Lower leg skin (tissue), 4 donors: ENCODE measurements around the gene NCOR2. TPM values are rescaled to one million over a fixed set of nuclear protein-coding genes. Genes with fewer than 3 reads are reported as not detected.

Experiments used
- DNase-seq, 2 donors: peaks; one replicate each; pipeline ENCODE4 v3.0.0-alpha.2; 2019; ENCODE audit warnings: low spot score in 2 of 2
- H3K4me3 ChIP-seq: fragments of 200-600 bp; sonication (generic); 2 replicates; pipeline ENCODE4 v1.5.1; 2017; ENCODE audit warnings: mild to moderate bottlenecking, low read depth; ENCODE audit not compliant: poor library complexity, severe bottlenecking
- POLR2A ChIP-seq, 2 donors: fragments of 450-650 bp; IDR thresholded peaks; one replicate each; pipeline ENCODE4 v1.6.1; 2016 to 2017; ENCODE audit warnings: antibody characterized with exemption in 2 of 2, mild to moderate bottlenecking in 1 of 2, moderate library complexity in 1 of 2
- WGBS, 2 donors: methylation state at CpG; one replicate each; pipeline ENCODE4 v1.1.5; 2018; 5-methylcytosine and 5-hydroxymethylcytosine counted together
- intact Hi-C: fragments of 100-400 bp; cut with DNase I; formaldehyde crosslinking; loops from one replicate; pipeline ENCODE4 v1.15.0; 2023; ENCODE audit warnings: low total_unique reads
- total RNA-seq, 4 donors: library from RNA; depleted of rRNA; stranded (reverse); fragments of >200 nt; gene quantifications; one replicate each; pipeline ENCODE4 v1.1.0, GENCODE V29; 2016
- TF ChIP-seq, protein P1 (sequence below), 3 donors: fragments of 450-650 bp; IDR thresholded peaks; one replicate each; pipeline ENCODE4 v1.5.1; 2016; ENCODE audit warnings: antibody characterized with exemption in 3 of 3, mild to moderate bottlenecking in 3 of 3, moderate library complexity in 2 of 3

The NCOR2 gene
- total RNA-seq, 4 donors from 2014 or later, result 92.1 to 262 (median 137) TPM

DNA sequence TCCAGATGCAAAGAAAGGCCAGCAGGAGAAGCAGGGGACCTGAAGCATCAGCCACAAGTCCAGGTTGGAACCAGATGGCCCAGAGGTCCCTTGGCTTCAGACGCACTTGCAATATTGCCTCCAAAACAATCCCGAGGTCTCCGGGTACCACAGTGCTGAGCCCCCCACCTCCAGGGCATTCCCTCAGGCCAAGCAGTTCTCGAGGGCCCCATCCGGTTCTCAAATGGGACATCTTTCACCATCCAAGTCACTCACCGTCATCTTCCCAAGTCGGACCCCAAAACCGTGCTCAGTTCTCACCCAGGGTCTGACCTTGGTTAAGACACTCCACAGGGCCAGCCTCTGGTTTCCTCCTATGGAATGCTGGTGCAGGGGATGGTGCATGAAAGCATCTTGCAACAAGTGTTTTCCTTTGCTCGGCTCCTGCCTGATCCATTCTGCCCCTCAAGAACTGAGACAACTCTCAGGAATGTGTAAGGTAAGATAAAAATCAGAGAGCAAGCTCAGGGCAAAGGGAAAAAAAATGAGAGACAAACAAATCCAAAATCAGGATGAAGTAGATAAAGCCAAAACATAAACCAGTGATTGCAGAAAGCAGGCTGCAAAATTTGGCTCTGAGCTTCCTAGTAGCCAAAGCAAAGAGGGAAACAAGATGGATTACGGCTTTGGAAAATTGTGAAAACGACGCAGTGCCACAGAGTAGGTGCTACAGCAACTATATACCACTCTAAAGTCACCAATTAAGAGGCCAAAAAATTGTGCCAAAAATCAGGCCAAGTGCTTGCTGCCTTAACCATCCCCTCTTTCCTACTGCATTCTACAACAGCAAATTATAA, 8.0 kb downstream of the NCOR2 start:
- no peak for DNase-seq
- TF ChIP-seq, protein P1, sequence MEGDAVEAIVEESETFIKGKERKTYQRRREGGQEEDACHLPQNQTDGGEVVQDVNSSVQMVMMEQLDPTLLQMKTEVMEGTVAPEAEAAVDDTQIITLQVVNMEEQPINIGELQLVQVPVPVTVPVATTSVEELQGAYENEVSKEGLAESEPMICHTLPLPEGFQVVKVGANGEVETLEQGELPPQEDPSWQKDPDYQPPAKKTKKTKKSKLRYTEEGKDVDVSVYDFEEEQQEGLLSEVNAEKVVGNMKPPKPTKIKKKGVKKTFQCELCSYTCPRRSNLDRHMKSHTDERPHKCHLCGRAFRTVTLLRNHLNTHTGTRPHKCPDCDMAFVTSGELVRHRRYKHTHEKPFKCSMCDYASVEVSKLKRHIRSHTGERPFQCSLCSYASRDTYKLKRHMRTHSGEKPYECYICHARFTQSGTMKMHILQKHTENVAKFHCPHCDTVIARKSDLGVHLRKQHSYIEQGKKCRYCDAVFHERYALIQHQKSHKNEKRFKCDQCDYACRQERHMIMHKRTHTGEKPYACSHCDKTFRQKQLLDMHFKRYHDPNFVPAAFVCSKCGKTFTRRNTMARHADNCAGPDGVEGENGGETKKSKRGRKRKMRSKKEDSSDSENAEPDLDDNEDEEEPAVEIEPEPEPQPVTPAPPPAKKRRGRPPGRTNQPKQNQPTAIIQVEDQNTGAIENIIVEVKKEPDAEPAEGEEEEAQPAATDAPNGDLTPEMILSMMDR (IDR thresholded peaks at IDR 0.05), result no peak
- TF ChIP-seq POLR2A (IDR thresholded peaks at IDR 0.05), result no peak
- intact Hi-C loops, result loop anchor here (10.0 kb wide), 2 partner anchors 45 to 205 kb away; no protein-coding TSS in a partner anchor
- 85 to 88% methylated on average over 12 of the region's 12 CpGs for WGBS, 2 donors
- no peak overlapping the region for H3K4me3 ChIP-seq

DNA sequence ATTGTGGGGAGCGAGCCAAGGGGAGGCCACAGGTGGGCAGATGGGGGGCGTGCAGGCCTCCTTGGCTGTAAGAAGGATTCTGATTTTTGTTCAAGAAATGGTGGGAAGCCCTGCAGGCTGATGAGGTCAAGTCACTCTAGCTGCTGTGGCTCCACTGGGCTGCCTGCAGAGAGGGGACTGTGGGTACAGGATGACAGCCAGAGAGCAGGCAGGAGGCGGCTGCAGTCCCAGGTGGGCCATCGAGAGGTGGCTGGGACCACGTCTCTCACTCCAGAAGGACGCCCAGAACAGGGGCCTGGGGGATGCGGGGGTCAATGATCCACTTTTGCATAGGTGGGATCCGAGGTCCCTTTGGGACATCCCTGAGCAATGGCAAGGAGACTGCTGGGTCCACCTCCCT, 9.1 kb downstream of the NCOR2 start:
- intact Hi-C loops, result no loop called here
- WGBS, 2 donors, result 84 to 87% methylated on average over 6 to 8 of the region's 8 CpGs

DNA sequence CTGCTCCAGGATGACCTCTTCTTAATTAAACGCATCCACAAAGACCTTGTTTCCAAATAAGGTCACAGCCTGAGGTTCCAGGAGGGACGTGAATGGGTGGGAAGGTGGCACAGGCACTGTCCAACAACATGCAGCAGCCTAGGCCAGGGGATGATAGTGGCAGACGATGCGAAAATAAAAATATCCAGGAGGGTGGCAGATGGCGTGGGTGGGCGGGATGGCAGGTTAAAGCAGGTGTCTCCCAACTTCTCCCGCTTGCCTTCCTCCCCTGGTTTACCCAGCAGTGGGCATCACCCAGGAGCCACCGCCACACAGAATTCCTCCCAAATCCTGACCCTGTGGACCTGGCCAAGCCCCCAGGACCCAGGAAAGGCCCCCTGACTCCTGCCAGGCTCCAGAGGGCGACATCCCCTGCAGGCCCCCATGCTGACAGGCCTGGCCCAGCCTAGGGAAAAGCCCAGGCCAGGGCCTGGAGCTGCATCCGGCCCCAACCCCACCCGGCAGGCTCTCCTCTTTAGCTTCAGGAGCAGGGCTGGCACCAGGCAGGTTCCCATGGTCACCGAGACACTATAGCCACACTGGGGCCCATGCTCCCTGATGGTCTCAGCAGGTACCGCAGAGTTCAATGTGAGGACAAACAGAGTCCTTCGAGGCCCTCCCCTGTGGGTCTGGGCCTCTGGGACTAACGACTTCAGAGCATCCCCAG, 9.7 kb downstream of the NCOR2 start:
- no peak for DNase-seq
- no peak for TF ChIP-seq POLR2A (IDR thresholded peaks at IDR 0.05)
- TF ChIP-seq, protein P1 (IDR thresholded peaks at IDR 0.05), result no peak
- no peak overlapping the region for H3K4me3 ChIP-seq
- WGBS, 2 donors, result 66 to 69% methylated on average over 14 to 15 of the region's 15 CpGs
- intact Hi-C loops, result no loop called here

More for the DNA sequence above, 9.1 kb downstream of the NCOR2 start:
- TF ChIP-seq, protein P1 (IDR thresholded peaks at IDR 0.05), result no peak
- TF ChIP-seq POLR2A (IDR thresholded peaks at IDR 0.05), result no peak
- no peak for DNase-seq
- no peak overlapping the region for H3K4me3 ChIP-seq

DNA sequence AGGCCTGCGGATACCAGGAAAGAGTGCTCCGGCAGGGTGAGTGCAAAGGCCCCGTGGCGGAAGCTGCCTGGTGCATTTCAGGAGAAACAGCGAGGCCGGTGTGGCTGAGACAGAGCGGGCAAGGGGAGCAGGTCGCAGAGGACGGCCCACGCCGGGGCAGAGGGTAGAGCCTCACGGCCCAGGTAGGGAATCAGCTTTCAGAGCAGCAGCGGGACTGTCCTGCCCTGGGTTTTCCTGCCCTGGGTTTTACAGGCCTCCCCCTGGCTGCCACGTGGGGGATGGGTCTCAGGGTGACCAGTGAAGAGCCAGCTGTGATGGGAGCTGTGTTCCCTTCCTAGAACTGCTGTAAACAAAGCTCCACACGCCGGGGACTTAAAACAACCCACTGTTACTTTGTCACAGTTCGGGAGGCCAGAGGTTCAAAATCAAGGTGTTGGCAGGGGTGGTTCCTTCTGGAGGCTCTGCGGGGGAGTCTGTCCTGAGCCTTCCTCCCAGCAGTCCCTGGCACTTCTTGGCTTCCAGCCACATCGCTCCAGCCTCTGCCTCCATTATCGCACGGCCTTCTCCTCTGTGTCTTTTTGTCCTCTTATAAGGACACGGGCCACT, 10.4 kb downstream of the NCOR2 start:
- no peak for DNase-seq
- TF ChIP-seq POLR2A (IDR thresholded peaks at IDR 0.05), result no peak
- intact Hi-C loops, result no loop called here
- H3K4me3 ChIP-seq, result no peak overlapping the region
- 83 to 85% methylated on average over 19 to 22 of the region's 22 CpGs for whole genome bisulfite sequencing, 2 donors

DNA sequence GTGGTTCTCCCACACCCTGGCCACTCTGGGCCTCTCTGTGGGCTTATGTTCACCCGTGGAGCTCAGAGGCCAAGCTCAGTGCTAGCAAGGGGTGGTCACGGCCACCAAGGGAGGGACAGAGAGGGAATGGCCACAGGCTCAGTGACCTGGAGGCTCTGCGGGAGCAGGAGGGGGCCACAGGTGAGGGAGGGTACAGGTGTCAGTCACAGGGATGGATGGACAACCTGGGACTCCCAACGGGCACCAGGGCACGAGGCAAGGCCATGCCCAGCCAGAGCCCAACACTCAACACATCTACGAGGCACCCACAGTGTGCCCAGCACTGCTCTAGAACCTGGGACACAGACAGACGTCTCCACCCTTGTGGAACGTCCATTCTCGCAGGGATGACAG, 11.3 kb downstream of the NCOR2 start:
- no peak for DNase-seq
- TF ChIP-seq, protein P1 (IDR thresholded peaks at IDR 0.05), result no peak
- TF ChIP-seq POLR2A (IDR thresholded peaks at IDR 0.05), result no peak
- 83 to 87% methylated on average over 9 of the region's 9 CpGs for WGBS, 2 donors
- intact Hi-C loops, result no loop called here
- H3K4me3 ChIP-seq, result no peak overlapping the region
